GM18519 (cell line): ENCODE results near the gene SARM1.

ENCODE experiments used
- ATAC-seq: cut with Tn5 transposase; IDR thresholded peaks from one replicate; pipeline ENCODE4 v1.9.1; 2021; ENCODE audit warnings: mild to moderate bottlenecking, moderate library complexity; ENCODE audit not compliant: unreplicated experiment, low FRiP score

SARM1 gene

GRCh38 chr17:28340374-28340773 lies 31.1 kb upstream of the SARM1 start:
- ATAC-seq, result no peak

DNA sequence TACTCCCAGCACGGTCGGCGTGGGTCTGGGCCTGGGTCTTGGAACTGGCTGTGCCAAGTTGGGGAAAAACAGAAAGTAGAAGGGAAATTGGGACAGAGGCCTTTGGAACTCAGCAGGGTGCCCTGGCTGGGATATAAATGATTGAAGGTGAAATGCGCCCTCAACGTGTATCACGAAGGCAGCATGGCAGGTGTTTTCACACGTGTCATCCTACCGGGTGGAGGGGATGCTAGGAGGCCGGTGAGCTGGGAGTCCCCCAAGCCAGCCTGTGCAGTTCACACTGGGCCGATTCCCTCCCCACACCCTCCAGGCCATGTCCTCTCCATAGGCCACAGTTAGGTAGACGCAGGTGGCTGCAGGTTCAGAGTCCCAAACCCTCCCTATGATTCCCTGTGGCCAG lies 30.0 kb upstream of the SARM1 start:
- no peak for ATAC-seq

DNA sequence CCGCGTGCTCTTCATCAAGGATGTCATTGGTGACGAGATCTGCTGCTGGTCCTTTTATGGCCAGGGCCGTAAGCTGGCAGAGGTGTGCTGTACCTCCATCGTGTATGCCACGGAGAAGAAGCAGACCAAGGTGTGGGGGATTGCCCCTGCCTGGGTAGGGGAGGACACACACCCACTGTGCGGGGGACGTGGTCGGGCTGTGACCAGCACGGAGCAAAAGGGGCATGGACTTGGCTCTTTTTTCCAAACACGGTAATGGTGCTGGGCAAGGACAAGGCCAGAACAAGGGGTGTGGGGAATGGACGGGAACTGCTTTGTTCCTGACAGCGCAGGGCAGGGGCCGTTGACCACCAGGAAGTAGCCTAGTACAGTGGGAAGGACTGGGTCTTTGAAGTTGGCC lies 29.2 kb upstream of the SARM1 start:
- no peak for ATAC-seq

- ATAC-seq, result no peak
These were observed 28.0 kb upstream of the SARM1 start for GRCh38 chr17:28343491-28343932.

GRCh38 chr17:28344011-28344410 lies 27.5 kb upstream of the SARM1 start:
- no peak for ATAC-seq

DNA sequence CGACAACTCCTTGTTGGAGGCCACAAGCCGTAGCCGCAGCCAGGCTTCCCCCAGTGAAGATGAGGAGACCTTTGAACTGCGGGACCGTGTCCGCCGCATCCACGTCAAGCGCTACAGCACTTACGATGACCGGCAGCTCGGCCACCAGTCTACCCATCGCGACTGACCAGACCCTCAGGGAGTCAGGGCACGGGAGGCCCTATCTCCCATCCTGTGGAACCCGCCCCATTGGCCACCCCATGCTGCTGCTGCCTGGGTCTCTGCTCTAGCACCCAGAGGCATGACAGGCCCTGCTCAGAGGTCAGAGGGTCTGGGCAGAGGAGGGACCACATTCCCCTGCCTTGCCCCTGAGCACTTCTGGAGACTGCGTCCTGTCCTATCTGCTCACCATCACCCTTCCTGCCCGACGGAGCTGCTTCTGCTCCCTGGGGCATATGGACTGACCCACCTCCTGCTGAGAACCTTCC lies 27.0 kb upstream of the SARM1 start:
- ATAC-seq, result no peak

GRCh38 chr17:28345419-28346198 lies 25.9 kb upstream of the SARM1 start:
- no peak for ATAC-seq

- ATAC-seq, result no peak
These were observed 25.3 kb upstream of the SARM1 start for GRCh38 chr17:28346199-28346580.

- ATAC-seq, result no peak
These were observed 24.7 kb upstream of the SARM1 start for GRCh38 chr17:28346746-28347246.

DNA sequence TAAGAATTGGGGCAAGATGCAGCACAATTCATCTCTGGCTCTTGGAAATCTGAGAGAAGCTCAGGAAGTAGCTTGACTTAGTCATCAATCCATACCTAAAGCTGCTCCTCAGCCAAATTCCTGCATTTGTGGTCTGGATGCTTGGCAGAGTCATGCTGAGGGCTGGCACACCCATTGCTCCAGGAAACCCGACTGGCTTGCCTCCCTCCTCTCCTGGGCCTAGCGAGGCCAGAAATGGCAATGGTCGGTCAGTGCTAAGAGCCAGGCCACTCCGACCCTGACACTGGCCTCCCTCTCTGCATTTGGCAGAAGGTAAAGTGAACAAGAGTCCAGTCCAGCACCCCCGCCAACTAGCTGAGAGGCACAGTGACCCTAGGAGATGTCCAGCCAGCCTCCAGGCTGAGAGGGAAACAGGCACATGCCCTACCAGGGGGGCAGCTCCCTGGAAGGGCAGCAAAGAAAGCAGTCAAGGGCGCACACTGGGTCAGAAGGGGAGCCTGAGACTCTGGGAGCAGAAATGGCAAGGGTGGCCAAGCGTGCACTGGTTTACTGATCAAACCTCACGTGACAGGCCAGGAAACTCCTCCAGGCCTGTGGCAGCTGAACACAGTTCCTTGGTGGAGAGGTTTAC lies 24.1 kb upstream of the SARM1 start:
- no peak for ATAC-seq

GRCh38 chr17:28348979-28349378 lies 22.5 kb upstream of the SARM1 start:
- no peak for ATAC-seq

DNA sequence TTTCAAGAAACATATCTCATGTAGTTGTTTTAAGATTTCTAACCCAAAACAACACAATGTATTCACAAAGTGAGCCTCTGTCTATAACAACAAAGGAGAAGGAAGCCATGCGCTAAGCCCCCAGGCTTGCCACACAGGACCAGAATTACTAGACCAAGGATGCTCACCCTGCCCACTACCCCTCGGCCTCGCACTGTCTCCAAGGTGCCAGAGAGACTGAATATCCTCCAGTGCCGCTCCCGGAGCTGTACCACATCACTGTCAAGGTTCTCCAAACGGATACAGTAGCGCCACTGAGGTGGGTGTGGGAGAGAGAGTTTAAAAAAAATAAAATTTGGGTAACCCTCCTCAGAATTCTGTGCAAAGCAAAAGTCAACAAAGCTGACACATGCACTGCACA lies 21.2 kb upstream of the SARM1 start:
- ATAC-seq, result no peak

- peak; percentile 82 for ATAC-seq
These were observed 14.2 kb upstream of the SARM1 start, which contains the start of gene POLDIP2 for GRCh38 chr17:28357061-28357900. TSS of gene POLDIP2 (minus strand) at chr17:28357527. CDS start at chr17:28357448, 79 bp downstream.

GRCh38 chr17:28357901-28358197 lies 13.6 kb upstream of the SARM1 start:
- ATAC-seq, result no peak

DNA sequence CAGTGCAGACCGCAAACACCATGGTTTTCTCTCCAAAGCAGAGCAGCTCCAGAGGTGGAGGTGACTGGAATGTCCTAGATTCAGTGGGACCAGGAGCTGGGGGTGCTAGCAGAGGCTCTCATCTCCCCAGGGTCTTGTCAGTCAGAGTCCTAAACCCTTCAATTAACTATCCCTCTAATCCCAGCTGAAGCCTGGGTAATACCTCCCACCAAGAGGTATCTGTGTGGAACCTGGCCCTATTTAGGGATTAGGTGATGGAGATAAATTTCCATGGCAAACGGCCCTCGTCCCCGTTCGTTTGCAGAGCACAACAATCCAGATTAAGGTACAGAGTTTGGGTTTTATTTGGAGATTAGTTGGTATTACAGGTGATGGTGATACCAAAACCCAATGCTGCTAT lies 8.3 kb upstream of the SARM1 start:
- ATAC-seq, result no peak

DNA sequence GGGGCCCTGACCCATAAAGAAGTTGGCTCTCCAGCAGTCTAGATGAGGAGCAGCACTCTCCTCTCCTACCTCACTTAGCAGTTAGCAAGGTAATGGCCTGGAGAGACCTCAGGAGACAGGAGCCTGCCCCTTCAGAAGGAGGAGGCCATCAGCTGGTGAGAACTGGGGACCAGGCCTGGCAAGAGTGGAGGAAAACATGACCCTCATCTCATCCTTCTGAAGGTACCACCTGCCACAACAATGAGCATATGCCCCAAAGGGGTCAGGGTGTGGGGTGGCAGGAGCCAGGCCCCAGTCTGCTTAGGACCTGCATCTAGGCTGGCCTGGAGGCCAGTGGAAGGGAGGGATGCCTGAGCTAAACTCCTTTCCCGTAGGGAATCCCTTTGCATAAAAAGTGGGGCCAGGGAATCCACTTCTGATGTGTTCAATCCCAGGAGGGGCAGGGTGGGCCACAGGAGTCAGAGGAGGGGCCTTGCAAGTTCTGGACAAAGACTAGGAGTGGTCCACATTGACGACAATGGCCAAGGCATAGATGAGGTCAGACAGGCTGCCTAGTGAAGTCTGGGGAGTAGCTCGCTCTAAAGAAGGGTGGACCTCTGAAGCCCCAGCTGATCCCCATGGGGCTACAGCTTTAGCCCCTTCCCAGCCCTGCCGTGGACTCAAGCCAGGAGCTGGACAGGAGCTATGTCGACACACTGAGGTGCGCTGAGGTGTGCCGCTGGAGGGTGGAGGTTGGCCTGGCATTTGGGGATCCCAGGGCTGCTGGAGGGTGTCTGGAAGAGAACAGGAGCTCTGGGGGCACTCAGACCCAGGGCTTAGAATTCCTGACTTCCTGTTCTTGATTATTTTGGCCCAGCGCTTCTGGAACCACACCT lies 7.5 kb upstream of the SARM1 start:
- ATAC-seq, result no peak

GRCh38 chr17:28364665-28365363 lies 6.7 kb upstream of the SARM1 start, which contains the start of gene SEBOX:
TSS of gene SEBOX (minus strand) at chr17:28365199. CDS start at chr17:28365151, 48 bp downstream.
- no peak for ATAC-seq

DNA sequence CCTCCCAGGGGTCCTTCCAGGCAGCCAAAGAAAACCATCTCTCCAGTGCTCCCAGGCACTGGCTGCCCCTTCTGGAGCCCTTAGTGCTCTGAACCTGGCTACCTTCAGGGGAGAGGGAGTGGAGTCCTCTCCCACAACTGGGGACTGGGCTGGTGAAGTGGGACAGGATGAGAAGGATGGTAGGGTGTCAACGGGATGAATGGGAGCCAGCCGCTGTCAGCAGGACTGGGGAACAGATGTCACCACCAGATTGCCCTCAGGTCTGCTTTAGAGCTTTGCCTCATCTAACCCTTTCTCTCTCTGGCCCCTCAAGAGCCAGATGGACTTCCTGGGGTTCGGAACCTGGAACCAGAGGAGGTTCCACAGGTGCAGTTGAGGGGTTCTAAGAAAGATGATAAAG lies 6.0 kb upstream of the SARM1 start:
- no peak for ATAC-seq

- no peak for ATAC-seq
These were observed 4.9 kb upstream of the SARM1 start for GRCh38 chr17:28366605-28367004.
